Anterior cingulate cortex (tissue), 58 donors: Measurements from ENCODE around the gene GALR2.

Experiments
- DNase-seq, 58 donors: peaks; one replicate each; lab custom pipeline; 2025; lab: John Stamatoyannopoulos, UW

The GALR2 gene

GRCh38 chr17:76078860-76079534 lies 4.4 kb downstream of the GALR2 start, which contains the start of gene ZACN:
ZACN (plus strand) TSS chr17:76079182; CDS start chr17:76079265, 83 bp downstream.
- no peak for DNase-seq

- no peak for DNase-seq
Observed at GRCh38 chr17:76079535-76079955, 5.0 kb downstream of the GALR2 start.

- no peak for DNase-seq
Observed at GRCh38 chr17:76079956-76080767, 5.6 kb downstream of the GALR2 start.

- no peak for DNase-seq
Observed at GRCh38 chr17:76080768-76081287, 6.2 kb downstream of the GALR2 start.

GRCh38 chr17:76081295-76082210 lies 7.0 kb downstream of the GALR2 start:
- DNase-seq = no peak

- DNase-seq = peak in 1 of 58 donors; percentile 20
Observed at GRCh38 chr17:76082326-76083251, 8.0 kb downstream of the GALR2 start.

- DNase-seq = no peak
Observed at GRCh38 chr17:76083536-76084182, 9.1 kb downstream of the GALR2 start.

- no peak for DNase-seq
Observed at GRCh38 chr17:76085066-76085730, 10.6 kb downstream of the GALR2 start.

GRCh38 chr17:76085731-76086366 lies 11.3 kb downstream of the GALR2 start:
- DNase-seq = no peak

GRCh38 chr17:76086384-76086783 lies 11.8 kb downstream of the GALR2 start:
- DNase-seq = no peak

- no peak for DNase-seq
Observed at GRCh38 chr17:76087531-76087930, 12.9 kb downstream of the GALR2 start.

- DNase-seq = no peak
Observed at GRCh38 chr17:76088041-76088867, 13.7 kb downstream of the GALR2 start.

GRCh38 chr17:76088868-76089576 lies 14.4 kb downstream of the GALR2 start:
- DNase-seq = no peak

GRCh38 chr17:76089680-76090516 lies 15.3 kb downstream of the GALR2 start:
- no peak for DNase-seq

GRCh38 chr17:76090517-76091129 lies 16.0 kb downstream of the GALR2 start:
- no peak for DNase-seq
